ENCODE results near the gene IQCF6. TPM values are rescaled to one million over a fixed set of nuclear protein-coding genes. Genes with fewer than 3 reads are reported as not detected.
"Not testable (repeated sequence)": the region's sequence is repeated elsewhere in the genome, so short reads cannot be mapped to it uniquely, and the experiment has no call there.

IQCF6 gene
- total RNA-seq, 1 donor from 2014 or later, result not detected

GRCh38 chr3:51750878-51751277, 28.2 kb downstream of the IQCF6 start:
- H3K4me1 Mint-ChIP-seq (ENCODE audit: low read depth), result no peaks in the 10 kb centered on the region
- peaks cover 7% of the 10 kb centered on the region for H3K9me3 Mint-ChIP-seq (ENCODE audit: low read depth)
- no peak overlapping the region for H3K4me3 Mint-ChIP-seq (ENCODE audit: unreplicated experiment)
- H3K27ac Mint-ChIP-seq (ENCODE audit: unreplicated experiment), result no peak overlapping the region
- TF ChIP-seq CTCF (IDR thresholded peaks at IDR 0.05), result no peak
- DNase-seq (ENCODE audit: low spot score), result no peak
- H3K27me3 Mint-ChIP-seq (ENCODE audit: low read depth), result peaks cover 6% of the 10 kb centered on the region
- no peaks in the 10 kb centered on the region for H3K36me3 Mint-ChIP-seq (ENCODE audit: low read depth)

- Mint-ChIP-seq H3K27ac (ENCODE audit: unreplicated experiment) (no peak overlapping the region), H3K36me3 (ENCODE audit: low read depth) (no peaks in the 10 kb centered on the region), H3K9me3 (ENCODE audit: low read depth) (peaks cover 2% of the 10 kb centered on the region), H3K4me1 (ENCODE audit: low read depth) (no peaks in the 10 kb centered on the region), H3K27me3 (ENCODE audit: low read depth) (peaks cover 3% of the 10 kb centered on the region), H3K4me3 (ENCODE audit: unreplicated experiment) (no peak overlapping the region)
- TF ChIP-seq CTCF (IDR thresholded peaks at IDR 0.05), result no peak
- no peak for DNase-seq (ENCODE audit: low spot score)
These were observed 30.7 kb downstream of the IQCF6 start for GRCh38 chr3:51748327-51748726.

- no peak for DNase-seq (ENCODE audit: low spot score)
- Mint-ChIP-seq H3K9me3 (ENCODE audit: low read depth) (peaks cover 2% of the 10 kb centered on the region), H3K27ac (ENCODE audit: unreplicated experiment) (no peak overlapping the region), H3K36me3 (ENCODE audit: low read depth) (no peaks in the 10 kb centered on the region), H3K4me1 (ENCODE audit: low read depth) (no peaks in the 10 kb centered on the region), H3K4me3 (ENCODE audit: unreplicated experiment) (no peak overlapping the region), H3K27me3 (ENCODE audit: low read depth) (no peaks in the 10 kb centered on the region)
- TF ChIP-seq CTCF (IDR thresholded peaks at IDR 0.05), result no peak
These were observed 31.2 kb downstream of the IQCF6 start for GRCh38 chr3:51747840-51748239.

- H3K27me3 Mint-ChIP-seq (ENCODE audit: low read depth); DNase-seq (ENCODE audit: low spot score); H3K27ac Mint-ChIP-seq (ENCODE audit: unreplicated experiment); H3K4me1 Mint-ChIP-seq (ENCODE audit: low read depth); H3K9me3 Mint-ChIP-seq (ENCODE audit: low read depth); H3K36me3 Mint-ChIP-seq (ENCODE audit: low read depth); H3K4me3 Mint-ChIP-seq (ENCODE audit: unreplicated experiment): not testable (repeated sequence)
These were observed 36.1 kb downstream of the IQCF6 start for GRCh38 chr3:51742978-51743377.

- DNase-seq (ENCODE audit: low spot score); H3K4me1 Mint-ChIP-seq (ENCODE audit: low read depth); H3K4me3 Mint-ChIP-seq (ENCODE audit: unreplicated experiment); H3K9me3 Mint-ChIP-seq (ENCODE audit: low read depth); H3K27ac Mint-ChIP-seq (ENCODE audit: unreplicated experiment); H3K36me3 Mint-ChIP-seq (ENCODE audit: low read depth): not testable (repeated sequence)
- peaks cover 14% of the 10 kb centered on the region for H3K27me3 Mint-ChIP-seq (ENCODE audit: low read depth)
These were observed 36.7 kb downstream of the IQCF6 start for GRCh38 chr3:51742320-51742719.

GRCh38 chr3:51739110-51739509, 39.9 kb downstream of the IQCF6 start:
- no peak for TF ChIP-seq CTCF (IDR thresholded peaks at IDR 0.05)
- Mint-ChIP-seq H3K4me1 (ENCODE audit: low read depth) (no peaks in the 10 kb centered on the region), H3K4me3 (ENCODE audit: unreplicated experiment) (no peak overlapping the region), H3K36me3 (ENCODE audit: low read depth) (no peaks in the 10 kb centered on the region), H3K27ac (ENCODE audit: unreplicated experiment) (no peak overlapping the region), H3K27me3 (ENCODE audit: low read depth) (peaks cover 31% of the 10 kb centered on the region), H3K9me3 (ENCODE audit: low read depth) (no peaks in the 10 kb centered on the region)
- no peak for DNase-seq (ENCODE audit: low spot score)
